Prostate gland (tissue), 2 donors: ENCODE measurements around the gene MKLN1.

Experiments
- POLR2AphosphoS5 ChIP-seq: sonication (generic); formaldehyde crosslinking; IDR thresholded peaks from one replicate; pipeline ENCODE4 v1.6.1; 2017; ENCODE audit warnings: antibody characterized with exemption
- TF ChIP-seq, protein P1 (sequence below), 4 experiments: fragments of 200-600 bp in 2 of 4; fragments of 450-650 bp in 2 of 4; sonication (generic) in 2 of 4; IDR thresholded peaks; 1 replicate in 3 of 4; 2 replicates in 1 of 4; pipeline ENCODE4 v1.5.1; 2016 to 2019; ENCODE audit warnings: antibody characterized with exemption in 4 of 4, mild to moderate bottlenecking in 2 of 4, moderate library complexity in 2 of 4

DNA sequence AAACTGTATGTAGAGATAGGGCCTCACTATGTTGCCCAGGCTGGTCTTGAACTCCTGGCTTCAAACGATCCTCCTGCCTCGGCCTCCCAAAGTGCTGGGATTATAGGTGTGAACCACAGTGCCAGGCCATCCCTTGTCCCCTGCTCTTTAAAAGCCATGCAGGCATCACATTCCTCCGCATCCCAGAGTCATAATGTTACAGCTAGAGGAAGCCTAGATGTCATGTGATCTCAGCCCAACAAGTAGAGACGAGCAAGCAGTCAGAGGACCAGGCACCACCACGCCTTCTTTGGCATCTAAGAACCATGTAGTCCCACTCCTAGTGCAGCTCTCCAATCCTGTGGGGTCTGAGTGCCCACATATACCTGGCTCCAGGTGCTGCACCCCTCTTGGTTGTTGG is 215.6 kb downstream of the MKLN1 start:
- no peak for TF ChIP-seq POLR2AphosphoS5
- TF ChIP-seq, protein P1, sequence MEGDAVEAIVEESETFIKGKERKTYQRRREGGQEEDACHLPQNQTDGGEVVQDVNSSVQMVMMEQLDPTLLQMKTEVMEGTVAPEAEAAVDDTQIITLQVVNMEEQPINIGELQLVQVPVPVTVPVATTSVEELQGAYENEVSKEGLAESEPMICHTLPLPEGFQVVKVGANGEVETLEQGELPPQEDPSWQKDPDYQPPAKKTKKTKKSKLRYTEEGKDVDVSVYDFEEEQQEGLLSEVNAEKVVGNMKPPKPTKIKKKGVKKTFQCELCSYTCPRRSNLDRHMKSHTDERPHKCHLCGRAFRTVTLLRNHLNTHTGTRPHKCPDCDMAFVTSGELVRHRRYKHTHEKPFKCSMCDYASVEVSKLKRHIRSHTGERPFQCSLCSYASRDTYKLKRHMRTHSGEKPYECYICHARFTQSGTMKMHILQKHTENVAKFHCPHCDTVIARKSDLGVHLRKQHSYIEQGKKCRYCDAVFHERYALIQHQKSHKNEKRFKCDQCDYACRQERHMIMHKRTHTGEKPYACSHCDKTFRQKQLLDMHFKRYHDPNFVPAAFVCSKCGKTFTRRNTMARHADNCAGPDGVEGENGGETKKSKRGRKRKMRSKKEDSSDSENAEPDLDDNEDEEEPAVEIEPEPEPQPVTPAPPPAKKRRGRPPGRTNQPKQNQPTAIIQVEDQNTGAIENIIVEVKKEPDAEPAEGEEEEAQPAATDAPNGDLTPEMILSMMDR (IDR thresholded peaks at IDR 0.05), result no peak
